PC-3 (cell line): ENCODE results near the gene ANK3. TPM values are rescaled to one million over a fixed set of nuclear protein-coding genes. Genes with fewer than 3 reads are reported as not detected.
A peak's percentile ranks its signal among the peaks of the same experiment; 100 is the strongest.

ENCODE experiments used
- ATAC-seq: fragments of 200-7000 bp; cut with Tn5 transposase; 2 replicates; pipeline ENCODE4 v1.9.1; 2020; ENCODE audit warnings: mild to moderate bottlenecking, moderate library complexity
- BruUV-seq: library from RNA; stranded (reverse); fragments of 400-500 nt; replicated peaks from 2 replicates; lab custom pipeline; 2021; lab: Mats Ljungman, UMichigan
- CTCF ChIA-PET: fragments of 300-600 bp; sonication (Branson Sonifier 250); formaldehyde crosslinking; loops from one replicate; lab custom pipeline; 2022; ENCODE audit warnings: antibody characterized with exemption; lab: Charles Lee
- POLR2A ChIA-PET: fragments of 300-600 bp; sonication (Branson Sonifier 250); formaldehyde crosslinking; loops from one replicate; lab custom pipeline; 2022; ENCODE audit warnings: antibody characterized with exemption; ENCODE audit not compliant: unreplicated experiment; lab: Charles Lee
- DNase-seq: peaks from one replicate; pipeline ENCODE4 v3.0.0-alpha.2; 2015
- H2AFZ ChIP-seq: fragments of 300-600 bp; sonication (generic); 2 replicates; pipeline ENCODE4 v1.6.0; 2016; ENCODE audit warnings: antibody characterized with exemption, low read length
- H3F3A ChIP-seq: fragments of 300-600 bp; sonication (generic); one replicate; pipeline ENCODE4 v1.6.0; 2017; ENCODE audit warnings: antibody characterized with exemption, low read length, control low read depth, mild to moderate bottlenecking; ENCODE audit not compliant: unreplicated experiment
- H3K27ac ChIP-seq: fragments of 300-600 bp; sonication (generic); 2 replicates; pipeline ENCODE4 v1.5.1; 2016; ENCODE audit warnings: mild to moderate bottlenecking, low read length
- H3K27me3 ChIP-seq: fragments of 300-600 bp; sonication (generic); 2 replicates; pipeline ENCODE4 v1.6.1; 2016; ENCODE audit warnings: low read length, mixed read lengths
- H3K36me3 ChIP-seq: fragments of 300-600 bp; sonication (generic); 2 replicates; pipeline ENCODE4 v1.6.1; 2016; ENCODE audit warnings: low read depth, mixed run types, low read length, mixed read lengths
- H3K4me1 ChIP-seq: fragments of 300-600 bp; sonication (generic); 2 replicates; pipeline ENCODE4 v1.5.1; 2016; ENCODE audit warnings: low read length; ENCODE audit not compliant: insufficient read depth
- H3K4me2 ChIP-seq: fragments of 300-600 bp; sonication (generic); 2 replicates; pipeline ENCODE4 v1.6.0; 2016; ENCODE audit warnings: low read length
- H3K4me3 ChIP-seq: fragments of 300-600 bp; sonication (generic); 2 replicates; pipeline ENCODE4 v1.5.1; 2016; ENCODE audit warnings: mild to moderate bottlenecking, low read length, mixed read lengths
- H3K79me2 ChIP-seq: fragments of 300-600 bp; sonication (generic); 2 replicates; pipeline ENCODE4 v1.6.1; 2017; ENCODE audit warnings: low read length, mixed read lengths
- H3K9ac ChIP-seq: fragments of 300-600 bp; sonication (generic); 2 replicates; pipeline ENCODE4 v1.6.0; 2016; ENCODE audit warnings: mild to moderate bottlenecking, low read length
- H3K9me2 ChIP-seq: fragments of 300-600 bp; sonication (generic); replicated peaks from 2 replicates; pipeline ENCODE4 v1.6.1; 2016; ENCODE audit warnings: mixed run types, low read length, mixed read lengths
- H3K9me3 ChIP-seq: fragments of 300-600 bp; sonication (generic); 2 replicates; pipeline ENCODE4 v1.6.1; 2016; ENCODE audit warnings: low read length, mixed read lengths
- H4K20me1 ChIP-seq: fragments of 300-600 bp; sonication (generic); 2 replicates; pipeline ENCODE4 v1.6.1; 2016; ENCODE audit warnings: low read length, mixed read lengths
- CTCF ChIP-seq: fragments of 300-600 bp; sonication (generic); conservative IDR thresholded peaks from 2 replicates; pipeline ENCODE4 v1.5.1; 2017; ENCODE audit warnings: antibody characterized with exemption, low read depth, mild to moderate bottlenecking, low read length
- EZH2 ChIP-seq: fragments of 300-600 bp; sonication (generic); IDR thresholded peaks from one replicate; pipeline ENCODE4 v1.6.1; 2017; ENCODE audit warnings: antibody characterized with exemption, mild to moderate bottlenecking, low read length; ENCODE audit not compliant: unreplicated experiment
- EZH2phosphoT487 ChIP-seq: fragments of 300-600 bp; sonication (generic); IDR thresholded peaks from 2 replicates; pipeline ENCODE4 v1.6.1; 2018; ENCODE audit warnings: mild to moderate bottlenecking, antibody characterized with exemption, low read length, borderline replicate concordance
- intact Hi-C: fragments of 100-400 bp; cut with micrococcal nuclease; formaldehyde crosslinking; loops from 2 replicates; pipeline ENCODE4 v1.9.0; 2023
- total RNA-seq: library from RNA; depleted of rRNA; stranded (reverse); fragments of >200 nt; gene quantifications from 2 replicates; pipeline ENCODE4 v1.2.3, GENCODE V29; 2014

ANK3 gene
- total RNA-seq, 1 experiment from 2014 or later, result 29.5 TPM

GRCh38 chr10:60148266-60148840 lies 241.3 kb downstream of the ANK3 start:
- Histone ChIP-seq H3K4me1 (peaks cover 27% of the 10 kb centered on the region), H3K79me2 (no peaks in the 10 kb centered on the region), H3K9ac (peak overlapping the region; percentile 11; the same call in 1 of the 2 replicates), H3K9me2 (no peaks in the 10 kb centered on the region), H3K9me3 (no peaks in the 10 kb centered on the region), H3K27ac (peak overlapping the region; percentile 72), H3K4me3 (peak overlapping the region; percentile 9; the same call in 1 of the 2 replicates), H3K36me3 (peaks cover 7% of the 10 kb centered on the region; the same call in 1 of the 2 replicates), H3K4me2 (peak overlapping the region; percentile 55), H4K20me1 (no peaks in the 10 kb centered on the region), H3K27me3 (no peaks in the 10 kb centered on the region), H3F3A (peaks cover 5% of the 10 kb centered on the region), H2AFZ (no peak overlapping the region)
- BruUV-seq, result no TSS peak
- DNase-seq, result peak; percentile 99
- no peak for TF ChIP-seq EZH2
- no peak for TF ChIP-seq CTCF
- no peak for TF ChIP-seq EZH2phosphoT487
- peak; percentile 88 for ATAC-seq
- ChIA-PET POLR2A (interaction anchor here (0.6 kb wide), 1 partner anchor 8 kb away, joined by 3 read pairs; no protein-coding TSS in a partner anchor), CTCF (interaction anchor here (0.7 kb wide), 1 partner anchor 118 kb away, joined by 3 read pairs; no protein-coding TSS in a partner anchor)
- intact Hi-C loops, result loop anchor here (1.0 kb wide), 2 partner anchors 8 to 38 kb away; no protein-coding TSS in a partner anchor

- Histone ChIP-seq H3K79me2 (no peaks in the 10 kb centered on the region), H3K9me2 (no peaks in the 10 kb centered on the region), H3K27me3 (no peaks in the 10 kb centered on the region), H3K4me2 (peak overlapping the region; percentile 55), H3K9me3 (no peaks in the 10 kb centered on the region), H3K4me1 (peaks cover 33% of the 10 kb centered on the region), H3K4me3 (0 out of 2 replicates have a peak overlapping the region, but pooled peaks have one; percentile 6), H3K9ac (no peak overlapping the region), H3K36me3 (peaks cover 7% of the 10 kb centered on the region; the same call in 1 of the 2 replicates), H3K27ac (peak overlapping the region; percentile 72), H3F3A (peaks cover 5% of the 10 kb centered on the region), H2AFZ (no peak overlapping the region), H4K20me1 (no peaks in the 10 kb centered on the region)
- intact Hi-C loops, result loop anchor here (1.0 kb wide), 2 partner anchors 7 to 39 kb away; no protein-coding TSS in a partner anchor
- ATAC-seq (peak; percentile 5), DNase-seq (no peak)
- TF ChIP-seq CTCF (no peak), EZH2phosphoT487 (no peak), EZH2 (no peak)
- ChIA-PET POLR2A (no interaction called here), CTCF (interaction anchor here (0.7 kb wide), 1 partner anchor 119 kb away, joined by 3 read pairs; no protein-coding TSS in a partner anchor)
- no TSS peak for BruUV-seq
These were observed 242.0 kb downstream of the ANK3 start for GRCh38 chr10:60147576-60148265.
